ENCODE measurements around the gene RPF1. TPM values are rescaled to one million over a fixed set of nuclear protein-coding genes. Genes with fewer than 3 reads are reported as not detected.
"Not testable (repeated sequence)": the region's sequence is repeated elsewhere in the genome, so short reads cannot be mapped to it uniquely, and the experiment has no call there.

Gene RPF1
- total and polyA plus RNA-seq, 8 donors: 7.6 to 40.8 (median 25.9) TPM

DNA sequence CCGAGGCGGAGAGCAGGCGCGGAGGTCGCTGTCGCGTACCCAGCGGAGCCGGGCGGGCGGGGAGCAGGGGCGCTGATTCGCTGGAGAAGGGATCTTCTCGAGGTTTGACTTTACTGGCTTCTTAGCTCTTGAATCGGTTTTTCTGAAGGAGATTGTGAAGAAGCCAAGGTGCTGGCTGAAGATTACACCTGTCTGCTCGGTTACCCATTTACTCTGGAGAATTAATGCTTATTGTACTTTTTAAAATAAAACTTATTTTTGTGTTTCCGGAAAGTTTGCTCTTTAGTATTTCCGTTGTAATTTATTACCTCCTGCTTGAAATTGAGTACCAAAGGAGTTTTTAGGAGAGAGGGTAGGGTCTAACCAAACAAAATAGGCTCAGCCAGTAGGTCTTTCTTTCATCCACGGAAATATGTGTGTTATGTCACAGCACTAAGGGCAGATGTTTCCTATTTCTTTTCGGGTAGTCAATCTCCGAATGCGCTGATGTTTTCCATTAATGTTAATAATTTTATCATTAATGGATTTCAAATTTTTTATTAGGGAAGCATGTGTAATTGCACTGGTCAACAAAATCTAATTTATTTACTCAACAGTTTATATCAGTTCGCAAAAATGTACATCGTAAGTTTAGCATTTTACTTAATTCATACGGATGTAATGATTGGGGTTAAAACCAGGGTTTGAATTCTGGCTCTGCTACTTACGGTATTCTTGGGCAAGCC is 27.8 kb downstream of the RPF1 start:
- WGBS, 5 donors: 13 to 15% (median 14%) methylated on average over 26 of the region's 26 CpGs
- TF ChIP-seq, protein P1, sequence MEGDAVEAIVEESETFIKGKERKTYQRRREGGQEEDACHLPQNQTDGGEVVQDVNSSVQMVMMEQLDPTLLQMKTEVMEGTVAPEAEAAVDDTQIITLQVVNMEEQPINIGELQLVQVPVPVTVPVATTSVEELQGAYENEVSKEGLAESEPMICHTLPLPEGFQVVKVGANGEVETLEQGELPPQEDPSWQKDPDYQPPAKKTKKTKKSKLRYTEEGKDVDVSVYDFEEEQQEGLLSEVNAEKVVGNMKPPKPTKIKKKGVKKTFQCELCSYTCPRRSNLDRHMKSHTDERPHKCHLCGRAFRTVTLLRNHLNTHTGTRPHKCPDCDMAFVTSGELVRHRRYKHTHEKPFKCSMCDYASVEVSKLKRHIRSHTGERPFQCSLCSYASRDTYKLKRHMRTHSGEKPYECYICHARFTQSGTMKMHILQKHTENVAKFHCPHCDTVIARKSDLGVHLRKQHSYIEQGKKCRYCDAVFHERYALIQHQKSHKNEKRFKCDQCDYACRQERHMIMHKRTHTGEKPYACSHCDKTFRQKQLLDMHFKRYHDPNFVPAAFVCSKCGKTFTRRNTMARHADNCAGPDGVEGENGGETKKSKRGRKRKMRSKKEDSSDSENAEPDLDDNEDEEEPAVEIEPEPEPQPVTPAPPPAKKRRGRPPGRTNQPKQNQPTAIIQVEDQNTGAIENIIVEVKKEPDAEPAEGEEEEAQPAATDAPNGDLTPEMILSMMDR (IDR thresholded peaks at IDR 0.05): no peak
- TF ChIP-seq POLR2AphosphoS5 (IDR thresholded peaks at IDR 0.05) (peak in 2 of 3 donors; percentile 1 to 26), EP300 (IDR thresholded peaks at IDR 0.05) (no peak)
- peak overlapping the region; percentile 95 to 99 (median 98) for H3K27ac ChIP-seq
- intact Hi-C loops (cut with DNase I; ENCODE audit: low total_unique reads): no loop called here
- peak in 1 of 2 donors; percentile 28 for DNase-seq
- peaks cover 0 to 9% (median 0%) of the 10 kb centered on the region in 4 donors for H3K9me3 ChIP-seq
- peaks cover 0 to 5% (median 0%) of the 10 kb centered on the region in 4 donors for H3K36me3 ChIP-seq
- H3K4me1 ChIP-seq: peaks cover 25 to 45% (median 34%) of the 10 kb centered on the region in 4 donors
- H3K4me3 ChIP-seq: peak overlapping the region; percentile 63 to 83 (median 75)
- H3K27me3 ChIP-seq: no peaks in the 10 kb centered on the region

GRCh38 chr1:84507887-84508286 is 28.8 kb downstream of the RPF1 start:
- H3K27me3 ChIP-seq; H3K4me3 ChIP-seq; H3K9me3 ChIP-seq; intact Hi-C loops (cut with DNase I; ENCODE audit: low total_unique reads); DNase-seq; H3K36me3 ChIP-seq; H3K27ac ChIP-seq: not testable (repeated sequence)
- WGBS, 5 donors: 85 to 97% (median 92%) methylated on average over 14 of the region's 14 CpGs
- peaks cover 20 to 35% (median 25%) of the 10 kb centered on the region in 4 donors for H3K4me1 ChIP-seq

- Histone ChIP-seq H3K4me1 (peaks cover 14 to 29% (median 19%) of the 10 kb centered on the region in 4 donors), H3K27ac (no peak overlapping the region), H3K36me3 (peaks cover 0 to 5% (median 0%) of the 10 kb centered on the region in 4 donors), H3K9me3 (peaks cover 0 to 9% (median 0%) of the 10 kb centered on the region in 4 donors), H3K4me3 (no peak overlapping the region), H3K27me3 (no peaks in the 10 kb centered on the region)
- 93 to 100% (median 96%) methylated on average over 1 of the region's 1 CpG for WGBS, 5 donors
- no peak for DNase-seq
- intact Hi-C loops (cut with DNase I; ENCODE audit: low total_unique reads): no loop called here
- TF ChIP-seq POLR2A (IDR thresholded peaks at IDR 0.05) (no peak), POLR2AphosphoS5 (IDR thresholded peaks at IDR 0.05) (no peak), EP300 (IDR thresholded peaks at IDR 0.05) (no peak)
- TF ChIP-seq, protein P1 (IDR thresholded peaks at IDR 0.05): no peak
Measured at GRCh38 chr1:84508510-84508909, 29.4 kb downstream of the RPF1 start.

GRCh38 chr1:84509029-84509428 is 30.0 kb downstream of the RPF1 start:
- Histone ChIP-seq H3K36me3 (peaks cover 0 to 5% (median 0%) of the 10 kb centered on the region in 4 donors), H3K27ac (no peak overlapping the region), H3K4me1 (peaks cover 8 to 24% (median 14%) of the 10 kb centered on the region in 4 donors), H3K27me3 (no peaks in the 10 kb centered on the region), H3K4me3 (no peak overlapping the region), H3K9me3 (peaks cover 0 to 9% (median 0%) of the 10 kb centered on the region in 4 donors)
- no peak for DNase-seq
- intact Hi-C loops (cut with DNase I; ENCODE audit: low total_unique reads): no loop called here
- TF ChIP-seq POLR2AphosphoS5 (IDR thresholded peaks at IDR 0.05) (no peak), EP300 (IDR thresholded peaks at IDR 0.05) (no peak), POLR2A (IDR thresholded peaks at IDR 0.05) (no peak)
- TF ChIP-seq, protein P1 (IDR thresholded peaks at IDR 0.05): no peak
- WGBS, 5 donors: 95 to 99% (median 98%) methylated on average over 4 of the region's 4 CpGs

GRCh38 chr1:84510165-84510564 is 31.1 kb downstream of the RPF1 start:
- Histone ChIP-seq H3K4me3 (no peak overlapping the region), H3K36me3 (peaks cover 0 to 5% (median 0%) of the 10 kb centered on the region in 4 donors), H3K9me3 (peaks cover 0 to 9% (median 0%) of the 10 kb centered on the region in 4 donors), H3K4me1 (peaks cover 0 to 13% (median 7%) of the 10 kb centered on the region in 4 donors), H3K27ac (no peak overlapping the region), H3K27me3 (no peaks in the 10 kb centered on the region)
- WGBS, 5 donors: 47 to 98% (median 52%) methylated on average over 2 of the region's 2 CpGs
- TF ChIP-seq POLR2A (IDR thresholded peaks at IDR 0.05) (no peak), POLR2AphosphoS5 (IDR thresholded peaks at IDR 0.05) (no peak), EP300 (IDR thresholded peaks at IDR 0.05) (no peak)
- TF ChIP-seq, protein P1 (IDR thresholded peaks at IDR 0.05): no peak
- DNase-seq: no peak
- intact Hi-C loops (cut with DNase I; ENCODE audit: low total_unique reads): no loop called here
